ENCODE data around the gene AQR.

DNA sequence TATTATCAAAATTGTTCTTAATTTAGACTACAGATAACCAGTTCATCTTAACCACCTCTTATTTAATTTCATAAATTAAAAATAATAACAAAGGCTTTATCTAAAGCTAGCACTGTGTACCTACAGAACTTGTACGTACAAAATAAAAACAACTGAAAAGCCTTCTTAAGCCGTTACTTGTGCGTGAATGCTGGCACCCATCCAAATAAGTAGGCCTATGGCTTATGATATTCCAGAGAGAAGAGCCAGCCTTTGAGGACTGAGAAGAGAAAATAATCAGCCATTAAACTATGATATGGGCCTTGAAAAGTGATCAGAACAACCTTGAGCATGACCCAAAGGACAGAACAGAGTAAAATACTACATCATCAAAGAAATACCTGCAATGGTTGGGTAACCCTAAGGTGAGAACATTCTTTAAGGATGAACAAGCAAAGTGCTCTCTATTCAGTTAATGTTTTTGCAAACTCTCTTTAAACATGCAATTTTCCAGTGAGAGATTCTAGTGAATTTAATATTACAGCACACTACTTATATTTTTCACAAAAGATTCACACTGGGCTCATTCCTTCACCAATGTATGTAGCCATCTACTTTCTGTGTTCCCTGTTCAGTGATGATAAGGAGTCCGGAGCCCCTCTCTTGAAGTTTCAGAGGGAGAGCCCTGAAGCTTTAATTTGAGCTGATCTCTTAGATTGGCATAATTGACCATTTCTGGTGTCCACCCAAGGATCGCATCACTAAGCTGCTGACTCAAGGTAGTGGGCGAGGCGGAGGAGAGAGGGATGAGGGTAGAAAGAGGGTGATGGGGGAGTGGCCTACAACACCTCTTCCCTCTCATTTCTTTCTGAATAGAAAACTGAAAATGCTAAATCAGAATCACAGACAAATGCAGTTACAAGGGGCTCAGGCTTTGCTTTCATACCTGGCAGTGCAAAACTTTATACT lies 166.5 kb downstream of the AQR start:
- no peak for TF ChIP-seq POLR2A (IDR thresholded peaks at IDR 0.05; ENCODE audit: borderline replicate concordance, extremely low read depth, insufficient read depth, insufficient read length)
- TF ChIP-seq, protein P1, sequence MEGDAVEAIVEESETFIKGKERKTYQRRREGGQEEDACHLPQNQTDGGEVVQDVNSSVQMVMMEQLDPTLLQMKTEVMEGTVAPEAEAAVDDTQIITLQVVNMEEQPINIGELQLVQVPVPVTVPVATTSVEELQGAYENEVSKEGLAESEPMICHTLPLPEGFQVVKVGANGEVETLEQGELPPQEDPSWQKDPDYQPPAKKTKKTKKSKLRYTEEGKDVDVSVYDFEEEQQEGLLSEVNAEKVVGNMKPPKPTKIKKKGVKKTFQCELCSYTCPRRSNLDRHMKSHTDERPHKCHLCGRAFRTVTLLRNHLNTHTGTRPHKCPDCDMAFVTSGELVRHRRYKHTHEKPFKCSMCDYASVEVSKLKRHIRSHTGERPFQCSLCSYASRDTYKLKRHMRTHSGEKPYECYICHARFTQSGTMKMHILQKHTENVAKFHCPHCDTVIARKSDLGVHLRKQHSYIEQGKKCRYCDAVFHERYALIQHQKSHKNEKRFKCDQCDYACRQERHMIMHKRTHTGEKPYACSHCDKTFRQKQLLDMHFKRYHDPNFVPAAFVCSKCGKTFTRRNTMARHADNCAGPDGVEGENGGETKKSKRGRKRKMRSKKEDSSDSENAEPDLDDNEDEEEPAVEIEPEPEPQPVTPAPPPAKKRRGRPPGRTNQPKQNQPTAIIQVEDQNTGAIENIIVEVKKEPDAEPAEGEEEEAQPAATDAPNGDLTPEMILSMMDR (IDR thresholded peaks at IDR 0.05 in 2 of 3, conservative IDR thresholded peaks at IDR 0.05 in 1 of 3; ENCODE audit: borderline replicate concordance in 1 of 3, insufficient read depth in 1 of 3, low read depth in 2 of 3, low read length in 2 of 3): no peak
- TF ChIP-seq FOSL1 (IDR thresholded peaks at IDR 0.05; ENCODE audit: low read depth): no peak
- TF ChIP-seq, protein P2, sequence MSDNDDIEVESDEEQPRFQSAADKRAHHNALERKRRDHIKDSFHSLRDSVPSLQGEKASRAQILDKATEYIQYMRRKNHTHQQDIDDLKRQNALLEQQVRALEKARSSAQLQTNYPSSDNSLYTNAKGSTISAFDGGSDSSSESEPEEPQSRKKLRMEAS (IDR thresholded peaks at IDR 0.05): no peak
- no peak for TF ChIP-seq POLR2AphosphoS5 (IDR thresholded peaks at IDR 0.05; ENCODE audit: low read depth, low read length)
- TF ChIP-seq TCF7L2 (IDR thresholded peaks at IDR 0.05; ENCODE audit: borderline replicate concordance, extremely low read depth, insufficient read depth, insufficient read length): no peak
- TF ChIP-seq EZH2 (IDR thresholded peaks at IDR 0.05): no peak
- TF ChIP-seq SIN3A (IDR thresholded peaks at IDR 0.05; ENCODE audit: low read depth): no peak
- TF ChIP-seq JUND (IDR thresholded peaks at IDR 0.05): no peak
- no peak for TF ChIP-seq ATF3 (IDR thresholded peaks at IDR 0.05)
- TF ChIP-seq ZNF274 (IDR thresholded peaks at IDR 0.05; ENCODE audit: low read depth, low read length): no peak
- TF ChIP-seq, protein P3, sequence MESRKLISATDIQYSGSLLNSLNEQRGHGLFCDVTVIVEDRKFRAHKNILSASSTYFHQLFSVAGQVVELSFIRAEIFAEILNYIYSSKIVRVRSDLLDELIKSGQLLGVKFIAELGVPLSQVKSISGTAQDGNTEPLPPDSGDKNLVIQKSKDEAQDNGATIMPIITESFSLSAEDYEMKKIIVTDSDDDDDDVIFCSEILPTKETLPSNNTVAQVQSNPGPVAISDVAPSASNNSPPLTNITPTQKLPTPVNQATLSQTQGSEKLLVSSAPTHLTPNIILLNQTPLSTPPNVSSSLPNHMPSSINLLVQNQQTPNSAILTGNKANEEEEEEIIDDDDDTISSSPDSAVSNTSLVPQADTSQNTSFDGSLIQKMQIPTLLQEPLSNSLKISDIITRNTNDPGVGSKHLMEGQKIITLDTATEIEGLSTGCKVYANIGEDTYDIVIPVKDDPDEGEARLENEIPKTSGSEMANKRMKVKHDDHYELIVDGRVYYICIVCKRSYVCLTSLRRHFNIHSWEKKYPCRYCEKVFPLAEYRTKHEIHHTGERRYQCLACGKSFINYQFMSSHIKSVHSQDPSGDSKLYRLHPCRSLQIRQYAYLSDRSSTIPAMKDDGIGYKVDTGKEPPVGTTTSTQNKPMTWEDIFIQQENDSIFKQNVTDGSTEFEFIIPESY (IDR thresholded peaks at IDR 0.05; ENCODE audit: extremely low read depth, insufficient replicate concordance, low read length): no peak
- no peak for TF ChIP-seq ELF1 (IDR thresholded peaks at IDR 0.05; ENCODE audit: borderline replicate concordance, low read depth)
